Stimulated activated CD4-positive, alpha-beta T cell treated with anti-CD3 and anti-CD28 coated beads, Interleukin-1b, Interleukin-23, amount 100 ng/mL, for 48 hours (primary cell): Measurements from ENCODE around the gene VASP.

ENCODE experiments used
- DNase-seq: peaks from one replicate; pipeline ENCODE4 v3.0.0-alpha.2; 2020

The VASP gene

GRCh38 chr19:45517641-45518468 is 10.6 kb downstream of the VASP start:
- no peak for DNase-seq

GRCh38 chr19:45518469-45518826 is 11.2 kb downstream of the VASP start:
- DNase-seq, result no peak

GRCh38 chr19:45522010-45522941 is 15.0 kb downstream of the VASP start:
- no peak for DNase-seq

DNA sequence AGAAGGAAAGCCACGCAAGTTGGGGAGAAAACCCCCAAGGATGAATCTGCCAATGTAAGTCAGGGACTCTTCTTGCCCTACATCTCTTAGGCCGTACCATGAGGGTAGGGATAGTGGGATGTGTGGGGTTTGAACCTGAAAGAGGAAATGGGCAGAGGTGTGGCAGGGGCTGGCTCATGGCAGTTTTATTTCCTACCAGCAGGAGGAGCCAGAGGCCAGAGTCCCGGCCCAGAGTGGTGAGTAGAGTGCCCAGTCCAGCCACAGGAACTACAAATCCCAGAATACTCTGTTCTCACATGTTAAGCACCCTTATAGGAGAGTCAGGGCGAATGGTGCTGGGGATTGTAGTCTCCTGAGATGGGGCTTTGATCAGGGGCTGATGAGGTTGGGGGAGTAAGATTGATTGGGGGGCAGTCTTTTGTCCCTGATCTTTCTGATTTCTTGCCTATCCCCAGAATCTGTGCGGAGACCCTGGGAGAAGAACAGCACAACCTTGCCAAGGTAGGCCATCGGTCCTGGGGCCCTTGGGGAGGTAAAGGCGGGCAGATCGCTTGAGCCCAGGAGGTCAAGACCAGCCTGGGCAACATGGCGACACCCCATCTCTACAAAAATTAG is 16.5 kb downstream of the VASP start:
- DNase-seq, result peak; percentile 77

- no peak for DNase-seq
Measured at GRCh38 chr19:45524575-45525129, 17.4 kb downstream of the VASP start.

GRCh38 chr19:45526143-45526542 is 18.9 kb downstream of the VASP start:
- DNase-seq, result no peak

DNA sequence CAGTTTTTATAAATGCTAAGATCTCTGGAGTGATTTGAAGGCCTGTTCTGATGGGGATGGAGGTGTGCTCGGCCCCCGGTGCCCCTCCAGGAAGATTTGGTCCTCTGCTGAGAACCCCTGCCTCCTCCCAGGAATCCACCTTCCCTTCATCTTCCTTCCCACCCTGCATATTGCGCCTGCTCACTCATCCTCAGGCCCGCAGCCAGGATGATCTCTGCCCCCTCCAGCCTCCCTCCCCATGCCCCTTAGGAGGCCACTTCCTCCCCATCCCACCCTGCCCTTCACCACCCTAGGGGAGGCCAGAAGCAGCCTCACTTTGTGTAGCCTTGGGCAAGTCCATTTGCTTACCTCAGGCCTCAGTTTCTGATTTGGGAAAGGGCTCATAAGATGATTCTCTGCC is 19.7 kb downstream of the VASP start:
- no peak for DNase-seq

DNA sequence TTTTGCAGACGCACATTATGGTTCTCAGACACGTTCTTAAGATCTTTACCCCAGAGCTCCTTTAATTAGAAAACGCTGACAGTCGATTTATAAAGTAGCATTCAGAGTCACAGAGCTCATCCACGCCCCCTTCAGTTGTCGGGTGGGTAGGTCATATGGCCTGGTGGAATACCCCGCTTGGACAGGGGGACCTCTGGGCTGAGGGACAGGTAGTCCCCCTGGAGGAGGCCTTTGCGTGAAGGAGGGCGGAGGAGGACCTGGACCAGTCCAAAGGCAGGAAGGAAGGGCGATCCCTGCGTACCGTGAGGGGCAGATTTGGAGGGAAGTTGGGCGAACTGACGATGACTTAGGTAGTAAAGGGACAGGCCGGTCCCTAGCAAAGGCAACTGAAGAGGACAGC is 20.5 kb downstream of the VASP start:
- no peak for DNase-seq

- DNase-seq, result no peak
Measured at GRCh38 chr19:45528149-45528743, 21.0 kb downstream of the VASP start.

DNA sequence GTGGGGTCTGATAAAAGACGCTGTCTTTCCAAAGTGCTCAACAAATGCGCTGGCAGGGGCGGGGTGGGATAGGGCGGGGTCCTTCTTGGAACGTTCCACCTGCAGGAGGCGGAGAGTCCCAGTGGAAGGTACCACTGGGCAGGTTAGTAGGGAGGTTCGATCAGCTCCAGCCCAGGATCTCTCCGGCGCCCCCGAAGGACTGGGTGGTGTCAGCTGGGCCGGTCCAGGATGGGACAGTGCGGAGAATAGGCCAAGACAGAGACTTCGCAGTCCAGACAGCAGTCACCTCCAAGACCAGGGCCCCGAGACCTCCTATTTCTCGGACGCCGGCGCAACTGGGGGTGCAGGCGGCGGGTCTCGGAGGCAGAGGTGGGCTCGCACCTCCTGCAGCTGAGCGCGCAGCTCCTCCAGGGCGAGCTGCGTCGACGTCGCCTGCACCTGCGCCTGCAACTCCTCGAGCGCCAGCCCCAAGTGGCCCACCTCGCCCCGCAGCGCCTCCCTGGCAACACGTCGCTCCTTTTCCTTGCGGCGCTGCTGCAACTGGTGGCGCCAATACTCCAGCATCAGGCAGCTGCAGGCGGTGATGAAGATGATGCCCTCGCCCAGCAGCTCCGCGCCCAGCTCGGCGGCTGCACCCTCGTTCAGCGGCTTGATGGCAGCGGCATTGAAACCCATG is 21.6 kb downstream of the VASP start:
- no peak for DNase-seq

DNA sequence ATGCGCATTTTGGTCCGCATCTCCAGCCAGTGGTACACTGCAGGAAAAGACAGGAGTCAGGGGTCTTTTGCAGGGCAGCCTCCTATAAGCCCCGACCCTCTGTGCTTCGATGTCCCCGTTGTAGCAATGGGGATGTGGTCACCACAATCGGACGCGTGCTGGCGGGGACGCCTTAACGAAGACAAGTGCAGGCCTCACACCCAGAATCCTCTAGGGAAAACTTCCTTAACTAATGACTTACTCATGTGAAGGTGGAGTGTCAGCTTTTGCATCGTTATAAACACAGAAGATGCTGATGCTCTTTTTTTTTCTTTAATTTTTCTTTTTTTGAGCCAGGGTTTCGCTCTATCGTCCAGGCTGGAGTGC is 22.1 kb downstream of the VASP start:
- DNase-seq, result no peak

DNA sequence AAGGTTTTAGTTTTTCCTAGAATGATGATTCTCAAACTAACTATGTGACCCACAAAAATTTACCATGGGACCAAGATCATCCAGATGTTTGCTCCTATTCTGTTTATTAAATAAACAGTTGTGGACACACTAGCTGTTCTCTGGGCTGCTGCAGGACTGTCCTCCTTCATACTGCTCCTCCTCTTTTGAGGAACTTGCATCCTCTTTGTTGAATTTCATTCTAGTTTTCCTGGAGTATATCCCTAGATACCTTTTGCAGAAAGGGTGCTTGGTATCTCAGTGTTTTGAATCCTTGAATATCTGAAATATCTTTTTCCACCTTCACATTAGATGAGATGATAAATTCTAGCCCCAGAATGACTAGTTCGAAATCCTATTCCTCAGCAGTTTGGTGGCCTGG is 24.1 kb downstream of the VASP start:
- DNase-seq, result no peak

- no peak for DNase-seq
Measured at GRCh38 chr19:45539459-45539858, 32.2 kb downstream of the VASP start.

DNA sequence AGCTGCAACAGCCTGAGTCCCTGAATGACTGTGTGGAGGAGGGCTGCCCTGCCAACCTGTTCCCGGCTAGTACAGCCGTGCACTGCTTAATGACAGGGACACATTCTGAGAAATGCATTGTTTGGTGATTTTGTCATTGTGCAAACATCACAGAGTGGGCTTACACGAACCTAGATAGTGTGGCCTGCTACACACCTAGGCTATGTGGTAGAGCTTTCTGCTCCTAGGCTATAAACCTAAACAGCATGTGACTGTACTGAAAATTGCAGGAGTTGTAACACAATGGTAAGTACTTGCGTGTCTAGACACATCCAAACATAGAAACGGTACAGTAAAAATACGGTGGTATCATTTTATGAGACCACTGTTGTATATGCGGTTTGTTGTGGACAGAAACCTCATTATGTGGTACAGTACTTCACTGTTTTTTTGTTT is 35.0 kb downstream of the VASP start:
- DNase-seq, result no peak

DNA sequence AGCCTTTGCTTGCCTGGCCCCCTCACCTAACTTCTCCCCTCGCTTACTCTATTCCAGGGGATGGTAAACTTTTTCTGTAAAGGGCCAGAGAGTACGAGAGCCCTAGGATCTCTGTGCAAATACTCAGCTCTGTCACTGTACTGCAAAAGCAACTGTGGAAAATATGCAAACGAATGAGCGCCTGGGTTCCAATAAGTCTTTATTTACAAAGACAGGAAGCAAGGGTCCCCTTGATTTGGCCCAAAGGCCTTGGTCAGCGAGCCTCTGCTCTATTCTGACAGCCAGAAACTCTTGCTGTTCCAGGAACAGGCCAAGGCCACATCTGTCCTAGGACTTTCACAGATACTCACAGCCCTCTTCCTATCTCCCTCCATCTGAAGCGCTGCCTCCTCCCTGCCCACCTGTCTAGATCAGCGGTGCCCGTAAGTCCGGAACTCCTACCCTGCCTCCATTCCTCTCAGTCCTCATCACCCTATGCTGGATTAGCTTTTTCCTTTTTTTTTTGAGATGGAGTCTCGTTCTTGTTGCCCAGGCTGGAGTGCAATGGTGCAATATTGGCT is 40.0 kb downstream of the VASP start:
- no peak for DNase-seq

- DNase-seq, result no peak
Measured at GRCh38 chr19:45547965-45548609, 40.8 kb downstream of the VASP start.

DNA sequence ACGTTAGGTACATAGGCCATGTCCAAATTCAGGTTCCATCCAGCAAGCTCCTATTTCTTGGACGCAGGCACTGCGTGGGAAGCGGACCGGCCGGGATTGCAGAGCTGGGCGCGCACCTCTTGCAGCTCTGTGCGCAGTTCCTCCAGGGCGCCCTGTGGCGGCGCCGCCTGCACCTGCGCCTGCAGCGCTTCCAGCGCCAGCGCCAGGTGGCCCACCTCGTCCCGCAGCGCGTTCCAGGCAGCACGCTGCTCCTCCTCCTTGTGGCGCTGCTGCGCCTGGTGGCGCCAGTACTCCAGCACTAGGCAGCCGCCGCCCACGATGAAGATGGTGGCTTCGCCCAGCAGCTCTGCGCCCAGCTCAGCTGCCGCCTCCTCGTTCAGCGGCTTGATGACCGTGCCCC is 46.2 kb downstream of the VASP start:
- no peak for DNase-seq

- no peak for DNase-seq
Measured at GRCh38 chr19:45554481-45554880, 47.2 kb downstream of the VASP start.

GRCh38 chr19:45556835-45557234 is 49.6 kb downstream of the VASP start:
- no peak for DNase-seq

- DNase-seq, result peak; percentile 75
Measured at GRCh38 chr19:45558399-45558878, 51.2 kb downstream of the VASP start.

- no peak for DNase-seq
Measured at GRCh38 chr19:45560038-45560437, 52.8 kb downstream of the VASP start.
